HepG2 (cell line): ENCODE measurements around the gene C1orf159. TPM values are rescaled to one million over a fixed set of nuclear protein-coding genes. Genes with fewer than 3 reads are reported as not detected.
"Not testable (repeated sequence)": the region's sequence is repeated elsewhere in the genome, so short reads cannot be mapped to it uniquely, and the experiment has no call there.

Source experiments
- ATAC-seq: fragments of 200-7000 bp; cut with Tn5 transposase; 3 replicates; pipeline ENCODE4 v1.9.1; 2020; ENCODE audit warnings: mild to moderate bottlenecking, moderate library complexity
- BruUV-seq: library from RNA; stranded (reverse); fragments of 400-500 nt; replicated peaks from 2 replicates; lab custom pipeline; 2021; lab: Mats Ljungman, UMichigan
- CTCF ChIA-PET: fragments of 300-600 bp; formaldehyde crosslinking; extraction: SDS; loops from one replicate; lab custom pipeline; 2021; ENCODE audit warnings: low total read pairs, inconsistent platforms, low intra/inter-chr PET ratio; lab: Yijun Ruan, JAX
- POLR2A ChIA-PET: fragments of 350-600 bp; sonication (Branson Sonifier 250); formaldehyde crosslinking; loops from one replicate; lab custom pipeline; 2020; ENCODE audit warnings: antibody characterized with exemption, inconsistent platforms; lab: Yijun Ruan, JAX
- DNase-seq: peaks from one replicate; pipeline ENCODE4 v3.0.0-alpha.2; 2015; ENCODE audit warnings: low spot score
- FAIRE-seq: peaks from 3 replicates; lab custom pipeline; 2011; peaks lifted over from hg19 to GRCh38; lab: Jason Lieb, UNC
- H2AFZ ChIP-seq: one replicate; pipeline ENCODE4 v1.6.1; 2011; ENCODE audit warnings: low read length, inconsistent platforms
- H3K27ac ChIP-seq: fragments of 300-600 bp; 3 replicates; pipeline ENCODE4 v1.8.0; 2011; ENCODE audit warnings: mixed run types, mild to moderate bottlenecking, mixed read lengths, low read length, inconsistent platforms; ENCODE audit not compliant: insufficient read depth; ENCODE audit errors: extremely low read length
- H3K27me3 ChIP-seq, 2 experiments: fragments of 200-600 bp in 1 of 2; 2 replicates in 1 of 2; 3 replicates in 1 of 2; pipeline versions ENCODE4 v1.6.0 to v1.8.0; 2011; ENCODE audit warnings: low read length in 2 of 2, mild to moderate bottlenecking in 2 of 2, moderate library complexity in 2 of 2, inconsistent platforms in 1 of 2; ENCODE audit not compliant: insufficient read depth in 2 of 2, control insufficient read depth in 1 of 2
- H3K36me3 ChIP-seq, 2 experiments: fragments of 200-600 bp in 1 of 2; replicated peaks in 1 of 2; 2 replicates in 1 of 2; 3 replicates in 1 of 2; pipeline versions ENCODE4 v1.5.1 to v1.8.0; 2011; ENCODE audit warnings: low read length in 2 of 2, inconsistent platforms in 1 of 2; ENCODE audit not compliant: insufficient read depth in 2 of 2, control insufficient read depth in 1 of 2
- H3K4me1 ChIP-seq: 2 replicates; pipeline ENCODE4 v1.5.1; 2012; ENCODE audit warnings: low read length, inconsistent platforms; ENCODE audit not compliant: insufficient read depth
- H3K4me2 ChIP-seq: 2 replicates; pipeline ENCODE4 v1.6.0; 2011; ENCODE audit warnings: low read depth, low read length, inconsistent platforms
- H3K4me3 ChIP-seq, 3 experiments: fragments of 200-600 bp in 1 of 3; sonication (generic), shearing (Covaris generic) in 1 of 3; replicated peaks in 1 of 3; 2 replicates each; pipeline ENCODE4 v1.5.1; 2011 to 2016; ENCODE audit warnings: low read length in 3 of 3, inconsistent platforms in 2 of 3, low read depth in 2 of 3, mild to moderate bottlenecking in 2 of 3, control low read depth in 1 of 3, mixed read lengths in 1 of 3; ENCODE audit not compliant: insufficient read depth in 1 of 3
- H3K79me2 ChIP-seq: one replicate; pipeline ENCODE4 v1.6.1; 2011; ENCODE audit warnings: low read length, inconsistent platforms; ENCODE audit not compliant: insufficient read depth
- H3K9ac ChIP-seq: 2 replicates; pipeline ENCODE4 v1.6.0; 2011; ENCODE audit warnings: mild to moderate bottlenecking, low read depth, low read length, inconsistent platforms; ENCODE audit not compliant: insufficient read depth
- H3K9me3 ChIP-seq: 2 replicates; pipeline ENCODE4 v1.5.1; 2012; ENCODE audit warnings: mild to moderate bottlenecking, low read length
- H4K20me1 ChIP-seq: 2 replicates; pipeline ENCODE4 v1.6.0; 2011; ENCODE audit warnings: inconsistent platforms, mild to moderate bottlenecking, low read length, moderate library complexity; ENCODE audit not compliant: insufficient read depth
- ETV6 ChIP-seq: sonication (generic); formaldehyde crosslinking; conservative IDR thresholded peaks from 2 replicates; pipeline ENCODE4 v1.4.0; 2020; ENCODE audit warnings: missing genetic modification reagents
- GABPA ChIP-seq, 2 experiments: IDR thresholded peaks; 2 replicates each; pipeline ENCODE4 v1.6.1; 2011 to 2016; ENCODE audit warnings: low read depth in 2 of 2, low read length in 1 of 2, missing biosample characterization in 1 of 2, missing genetic modification characterization in 1 of 2
- GABPB1 ChIP-seq: IDR thresholded peaks from 2 replicates; pipeline ENCODE4 v1.6.1; 2016; ENCODE audit warnings: mild to moderate bottlenecking, missing genetic modification reagents, moderate library complexity, missing compliant biosample characterization
- KDM3A ChIP-seq: IDR thresholded peaks from 2 replicates; pipeline ENCODE4 v1.6.1; 2018; ENCODE audit warnings: low read depth, missing compliant biosample characterization
- KLF9 ChIP-seq: IDR thresholded peaks from 2 replicates; pipeline ENCODE4 v1.6.1; 2016; ENCODE audit warnings: low read depth
- MAFK ChIP-seq, 2 experiments: IDR thresholded peaks in 1 of 2; conservative IDR thresholded peaks in 1 of 2; 2 replicates each; pipeline ENCODE4 v1.6.1; 2011; ENCODE audit warnings: improper control_type of control experiment in 2 of 2, low read length in 2 of 2
- NBN ChIP-seq: fragments of 450-650 bp; conservative IDR thresholded peaks from 2 replicates; pipeline ENCODE4 v1.6.1; 2017
- NR2F1 ChIP-seq, 2 experiments: fragments of 450-650 bp in 1 of 2; formaldehyde crosslinking in 1 of 2; IDR thresholded peaks; 2 replicates each; pipeline versions ENCODE4 v1.5.0 to v1.6.1; 2016 to 2020; ENCODE audit warnings: mild to moderate bottlenecking in 1 of 2, missing compliant biosample characterization in 1 of 2, missing genetic modification reagents in 1 of 2, moderate library complexity in 1 of 2
- SOX5 ChIP-seq: IDR thresholded peaks from 2 replicates; pipeline ENCODE4 v1.6.1; 2016; ENCODE audit warnings: borderline replicate concordance
- SUZ12 ChIP-seq: fragments of 150-350 bp; IDR thresholded peaks from 2 replicates; pipeline ENCODE4 v1.6.1; 2014; ENCODE audit warnings: low read depth, low read length
- ZNF138 ChIP-seq: sonication (generic); formaldehyde crosslinking; IDR thresholded peaks from 2 replicates; pipeline ENCODE4 v1.5.0; 2020; ENCODE audit warnings: mild to moderate bottlenecking, low read depth, missing genetic modification reagents
- ZNF660 ChIP-seq: sonication (generic); formaldehyde crosslinking; IDR thresholded peaks from 2 replicates; pipeline ENCODE4 v1.5.1; 2020; ENCODE audit warnings: mild to moderate bottlenecking, low read depth, missing genetic modification reagents, borderline replicate concordance
- ZNF678 ChIP-seq: sonication (generic); formaldehyde crosslinking; IDR thresholded peaks from 2 replicates; pipeline ENCODE4 v1.4.0; 2020; ENCODE audit warnings: mild to moderate bottlenecking, missing genetic modification reagents
- ZNF737 ChIP-seq: sonication (generic); formaldehyde crosslinking; IDR thresholded peaks from 2 replicates; pipeline ENCODE4 v1.5.0; 2020; ENCODE audit warnings: missing genetic modification reagents, mild to moderate bottlenecking, borderline replicate concordance
- WGBS: methylation state at CpG from one replicate; pipeline ENCODE4 v1.1.6; 2017; ENCODE audit warnings: low lambda C conversion rate; 5-methylcytosine and 5-hydroxymethylcytosine counted together
- in situ Hi-C: cut with HindIII; loops from 2 replicates; pipeline ENCODE4 v1.10.0; 2017; ENCODE audit warnings: low pct_unique_long_range_greater_than_20kb; ENCODE audit not compliant: extremely low pct_ligation_motif_present
- intact Hi-C: fragments of 100-400 bp; cut with micrococcal nuclease; formaldehyde crosslinking; loops from one replicate; pipeline ENCODE4 v1.10.0; 2022; ENCODE audit not compliant: unreplicated experiment
- polyA plus RNA-seq, 8 experiments: library from polyadenylated mRNA; depleted of rRNA in 3 of 8; stranded (reverse) in 7 of 8; unstranded in 1 of 8; fragments of >200 nt; fragmentation: Illumina TruSeq in 4 of 8; extraction: Trizol in 4 of 8; gene quantifications; 2 replicates each; pipeline versions ENCODE4 v1.2.1 to v1.2.3, GENCODE V29; 2011 to 2016; ENCODE audit warnings: low read depth in 4 of 8, missing spikeins in 1 of 8, mixed read lengths in 1 of 8; ENCODE audit not compliant: insufficient read depth in 1 of 8
- total RNA-seq, 5 experiments: library from RNA; depleted of rRNA; stranded (reverse); fragments of >200 nt; fragmentation: Illumina TruSeq; extraction: Trizol; gene quantifications; 2 replicates each; pipeline ENCODE4 v1.2.3, GENCODE V29; 2016; ENCODE audit warnings: low read depth in 1 of 5
- TF ChIP-seq, protein P1 (sequence below): IDR thresholded peaks from 2 replicates; pipeline ENCODE4 v1.6.1; 2016; ENCODE audit warnings: low read depth, control low read depth

The C1orf159 gene
- total and polyA plus RNA-seq, 2 of the 13 experiments (the other 11 are each of a cell fraction or from before 2014, with no cell fraction given) = 3.8 to 6.7 TPM

DNA sequence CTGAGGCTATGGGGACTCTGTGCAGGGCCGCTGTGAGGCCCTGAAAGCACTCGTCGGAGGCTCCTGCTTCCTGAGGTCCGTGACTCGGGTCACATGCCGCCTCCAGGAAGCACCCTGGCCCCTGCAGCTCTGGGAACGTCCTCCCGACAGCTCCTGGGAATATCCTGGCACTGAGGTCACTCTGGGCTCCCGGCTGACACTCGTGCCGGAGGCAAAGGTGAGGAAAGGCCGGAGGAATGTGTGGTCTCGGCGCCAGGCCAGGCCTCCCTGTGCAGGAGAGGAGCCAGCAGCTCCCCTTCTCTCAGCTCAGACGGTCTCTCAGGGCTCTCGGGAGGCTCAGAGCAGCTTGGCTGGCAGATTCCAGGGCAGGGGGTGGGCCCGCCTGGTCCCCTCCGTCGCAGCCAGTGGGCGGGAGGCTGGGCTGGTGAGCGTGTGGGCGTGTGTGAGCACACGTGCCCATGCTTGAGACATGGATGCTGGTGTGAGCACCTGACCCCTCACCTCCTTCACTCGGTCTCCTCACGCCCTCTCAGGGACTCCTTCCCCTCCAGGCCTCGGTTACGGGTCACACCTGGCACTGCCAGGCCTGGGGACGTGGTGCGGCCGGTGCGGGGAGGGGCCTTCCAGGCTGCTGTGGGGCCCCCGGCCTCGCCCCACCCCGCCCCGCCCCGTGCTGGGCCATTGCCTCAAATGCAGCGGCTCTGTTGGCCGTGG is 36.3 kb downstream of the C1orf159 start (continued):
- TF ChIP-seq SOX5 (CRISPR knock-in tag) (peak; percentile 24; the same call in 1 of the 2 replicates), KLF9 (peak; percentile 54; the same call in 1 of the 2 replicates), SUZ12 (no peak), ZNF660 (CRISPR knock-in tag) (no peak), ZNF678 (CRISPR knock-in tag) (no peak), GABPB1 (peak; percentile 71), GABPA (IDR thresholded peaks at IDR 0.05; ENCODE audit: low read depth, low read length) (no peak), GABPA (CRISPR knock-in tag; IDR thresholded peaks at IDR 0.05; ENCODE audit: low read depth) (peak; percentile 43), ZNF138 (CRISPR knock-in tag) (no peak), ZNF737 (no peak), NBN (no peak), KDM3A (CRISPR knock-in tag) (0 out of 2 replicates have a peak, but pooled peaks have one; percentile 32), NR2F1 (CRISPR knock-in tag; IDR thresholded peaks at IDR 0.05) (peak; percentile 38 to 45; a peak in 3 of 4 replicates), MAFK (conservative IDR thresholded peaks at IDR 0.05 in 1 of 2, IDR thresholded peaks at IDR 0.05 in 1 of 2; ENCODE audit: low read length in 2 of 2) (no peak), ETV6 (no peak)
- TF ChIP-seq, protein P1, sequence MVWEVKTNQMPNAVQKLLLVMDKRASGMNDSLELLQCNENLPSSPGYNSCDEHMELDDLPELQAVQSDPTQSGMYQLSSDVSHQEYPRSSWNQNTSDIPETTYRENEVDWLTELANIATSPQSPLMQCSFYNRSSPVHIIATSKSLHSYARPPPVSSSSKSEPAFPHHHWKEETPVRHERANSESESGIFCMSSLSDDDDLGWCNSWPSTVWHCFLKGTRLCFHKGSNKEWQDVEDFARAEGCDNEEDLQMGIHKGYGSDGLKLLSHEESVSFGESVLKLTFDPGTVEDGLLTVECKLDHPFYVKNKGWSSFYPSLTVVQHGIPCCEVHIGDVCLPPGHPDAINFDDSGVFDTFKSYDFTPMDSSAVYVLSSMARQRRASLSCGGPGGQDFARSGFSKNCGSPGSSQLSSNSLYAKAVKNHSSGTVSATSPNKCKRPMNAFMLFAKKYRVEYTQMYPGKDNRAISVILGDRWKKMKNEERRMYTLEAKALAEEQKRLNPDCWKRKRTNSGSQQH (CRISPR knock-in tag) = no peak

DNA sequence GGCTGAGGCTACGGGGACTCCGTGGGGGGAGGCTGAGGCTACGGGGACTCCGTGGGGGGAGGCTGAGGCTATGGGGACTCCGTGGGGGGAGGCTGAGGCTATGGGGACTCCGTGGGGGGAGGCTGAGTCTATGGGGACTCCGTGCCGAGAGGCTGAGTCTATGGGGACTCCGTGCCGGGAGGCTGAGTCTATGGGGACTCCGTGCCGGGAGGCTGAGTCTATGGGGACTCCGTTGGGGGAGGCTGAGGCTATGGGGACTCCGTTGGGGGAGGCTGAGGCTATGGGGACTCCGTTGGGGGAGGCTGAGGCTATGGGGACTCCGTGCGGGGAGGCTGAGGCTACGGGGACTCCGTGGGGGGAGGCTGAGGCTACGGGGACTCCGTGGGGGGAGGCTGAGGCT is 38.5 kb downstream of the C1orf159 start:
- H3K9ac ChIP-seq, H2AFZ ChIP-seq, in situ Hi-C loops, H4K20me1 ChIP-seq, H3K79me2 ChIP-seq, H3K4me2 ChIP-seq, DNase-seq, H3K9me3 ChIP-seq, ATAC-seq, POLR2A ChIA-PET, BruUV-seq, H3K36me3 ChIP-seq, H3K27ac ChIP-seq, H3K4me3 ChIP-seq, intact Hi-C loops, CTCF ChIA-PET, FAIRE-seq: not testable (repeated sequence)
- Histone ChIP-seq H3K4me1 (peaks cover 23% of the 10 kb centered on the region), H3K27me3 (peaks cover 25 to 33% of the 10 kb centered on the region in 2 experiments)
- 0% methylated on average over 2 of the region's 21 CpGs for whole genome bisulfite sequencing
